NCI-H510A treated with DMSO at 0.1 percent for 48 hours (cell line): ENCODE measurements around the gene C1orf21.

ENCODE experiments used
- DNase-seq: peaks from one replicate; lab custom pipeline; 2025; lab: John Stamatoyannopoulos, UW

C1orf21 gene

GRCh38 chr1:184555665-184556641, 169.1 kb downstream of the C1orf21 start:
- DNase-seq, result no peak

GRCh38 chr1:184556665-184557064, 169.8 kb downstream of the C1orf21 start:
- DNase-seq, result no peak

GRCh38 chr1:184557423-184558347, 170.9 kb downstream of the C1orf21 start:
- no peak for DNase-seq

GRCh38 chr1:184558691-184559090, 171.9 kb downstream of the C1orf21 start:
- DNase-seq, result no peak

GRCh38 chr1:184559117-184559713, 172.4 kb downstream of the C1orf21 start:
- no peak for DNase-seq

- no peak for DNase-seq
Observed at GRCh38 chr1:184562806-184563205, 176.0 kb downstream of the C1orf21 start.

GRCh38 chr1:184563308-184563707, 176.5 kb downstream of the C1orf21 start:
- DNase-seq, result no peak

- no peak for DNase-seq
Observed at GRCh38 chr1:184567009-184567408, 180.2 kb downstream of the C1orf21 start.

GRCh38 chr1:184567637-184568036, 180.8 kb downstream of the C1orf21 start:
- DNase-seq, result no peak

- no peak for DNase-seq
Observed at GRCh38 chr1:184568148-184568547, 181.3 kb downstream of the C1orf21 start.

GRCh38 chr1:184569106-184569505, 182.3 kb downstream of the C1orf21 start:
- DNase-seq, result no peak

GRCh38 chr1:184574588-184574987, 187.8 kb downstream of the C1orf21 start:
- DNase-seq, result no peak

- DNase-seq, result no peak
Observed at GRCh38 chr1:184576822-184577221, 190.0 kb downstream of the C1orf21 start.

- no peak for DNase-seq
Observed at GRCh38 chr1:184577319-184577718, 190.5 kb downstream of the C1orf21 start.

GRCh38 chr1:184582411-184582810, 195.6 kb downstream of the C1orf21 start:
- DNase-seq, result no peak

- no peak for DNase-seq
Observed at GRCh38 chr1:184583849-184584248, 197.0 kb downstream of the C1orf21 start.

GRCh38 chr1:184588701-184589100, 201.9 kb downstream of the C1orf21 start:
- no peak for DNase-seq

GRCh38 chr1:184590163-184590750, 203.4 kb downstream of the C1orf21 start:
- DNase-seq, result peak; percentile 77

- DNase-seq, result no peak
Observed at GRCh38 chr1:184593597-184593996, 206.8 kb downstream of the C1orf21 start.

- DNase-seq, result no peak
Observed at GRCh38 chr1:184595596-184595995, 208.8 kb downstream of the C1orf21 start.

GRCh38 chr1:184596950-184597645, 210.3 kb downstream of the C1orf21 start:
- no peak for DNase-seq
